Breast epithelium (tissue), 3 donors: ENCODE measurements around the gene REPIN1.
"Not testable (repeated sequence)": the region's sequence is repeated elsewhere in the genome, so short reads cannot be mapped to it uniquely, and the experiment has no call there.

Experiments
- POLR2A ChIP-seq: fragments of 450-650 bp; IDR thresholded peaks from one replicate; pipeline ENCODE4 v1.6.1; 2016; ENCODE audit warnings: antibody characterized with exemption, mild to moderate bottlenecking, moderate library complexity
- POLR2AphosphoS5 ChIP-seq, 3 donors: sonication (generic); formaldehyde crosslinking; IDR thresholded peaks; one replicate each; pipeline ENCODE4 v1.6.1; 2017; ENCODE audit warnings: antibody characterized with exemption in 3 of 3
- TF ChIP-seq, protein P1 (sequence below), 3 donors: fragments of 450-650 bp; IDR thresholded peaks; one replicate each; pipeline ENCODE4 v1.5.1; 2016 to 2017; ENCODE audit warnings: antibody characterized with exemption in 3 of 3, mild to moderate bottlenecking in 3 of 3, moderate library complexity in 3 of 3

DNA sequence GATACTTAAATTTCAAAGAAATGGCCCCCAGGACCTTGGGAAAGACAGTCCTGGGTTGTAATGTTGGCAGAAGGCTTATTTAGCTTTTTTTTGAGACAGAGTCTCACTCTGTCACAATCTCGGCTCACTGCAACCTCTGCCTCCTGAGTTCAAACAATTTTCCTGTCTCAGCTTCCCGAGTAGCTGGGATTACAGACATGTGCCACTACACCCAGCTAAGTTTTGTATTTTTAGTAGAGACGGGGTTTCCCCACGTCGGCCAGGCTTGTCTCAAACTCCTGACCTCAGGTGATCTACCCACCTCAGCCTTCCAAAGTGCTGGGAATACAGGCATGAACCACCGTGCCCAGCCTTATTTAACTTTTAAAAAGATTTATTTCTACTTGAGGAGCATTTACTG, 17.3 kb downstream of the REPIN1 start:
- not testable (repeated sequence) for TF ChIP-seq POLR2A; POLR2AphosphoS5 (IDR thresholded peaks at IDR 0.05)
- TF ChIP-seq, protein P1, sequence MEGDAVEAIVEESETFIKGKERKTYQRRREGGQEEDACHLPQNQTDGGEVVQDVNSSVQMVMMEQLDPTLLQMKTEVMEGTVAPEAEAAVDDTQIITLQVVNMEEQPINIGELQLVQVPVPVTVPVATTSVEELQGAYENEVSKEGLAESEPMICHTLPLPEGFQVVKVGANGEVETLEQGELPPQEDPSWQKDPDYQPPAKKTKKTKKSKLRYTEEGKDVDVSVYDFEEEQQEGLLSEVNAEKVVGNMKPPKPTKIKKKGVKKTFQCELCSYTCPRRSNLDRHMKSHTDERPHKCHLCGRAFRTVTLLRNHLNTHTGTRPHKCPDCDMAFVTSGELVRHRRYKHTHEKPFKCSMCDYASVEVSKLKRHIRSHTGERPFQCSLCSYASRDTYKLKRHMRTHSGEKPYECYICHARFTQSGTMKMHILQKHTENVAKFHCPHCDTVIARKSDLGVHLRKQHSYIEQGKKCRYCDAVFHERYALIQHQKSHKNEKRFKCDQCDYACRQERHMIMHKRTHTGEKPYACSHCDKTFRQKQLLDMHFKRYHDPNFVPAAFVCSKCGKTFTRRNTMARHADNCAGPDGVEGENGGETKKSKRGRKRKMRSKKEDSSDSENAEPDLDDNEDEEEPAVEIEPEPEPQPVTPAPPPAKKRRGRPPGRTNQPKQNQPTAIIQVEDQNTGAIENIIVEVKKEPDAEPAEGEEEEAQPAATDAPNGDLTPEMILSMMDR (IDR thresholded peaks at IDR 0.05), result not testable (repeated sequence)
